ENCODE data around the gene ING3. TPM values are rescaled to one million over a fixed set of nuclear protein-coding genes. Genes with fewer than 3 reads are reported as not detected.

ING3 gene
- total RNA-seq, 1 donor from 2014 or later = 14.4 TPM

DNA sequence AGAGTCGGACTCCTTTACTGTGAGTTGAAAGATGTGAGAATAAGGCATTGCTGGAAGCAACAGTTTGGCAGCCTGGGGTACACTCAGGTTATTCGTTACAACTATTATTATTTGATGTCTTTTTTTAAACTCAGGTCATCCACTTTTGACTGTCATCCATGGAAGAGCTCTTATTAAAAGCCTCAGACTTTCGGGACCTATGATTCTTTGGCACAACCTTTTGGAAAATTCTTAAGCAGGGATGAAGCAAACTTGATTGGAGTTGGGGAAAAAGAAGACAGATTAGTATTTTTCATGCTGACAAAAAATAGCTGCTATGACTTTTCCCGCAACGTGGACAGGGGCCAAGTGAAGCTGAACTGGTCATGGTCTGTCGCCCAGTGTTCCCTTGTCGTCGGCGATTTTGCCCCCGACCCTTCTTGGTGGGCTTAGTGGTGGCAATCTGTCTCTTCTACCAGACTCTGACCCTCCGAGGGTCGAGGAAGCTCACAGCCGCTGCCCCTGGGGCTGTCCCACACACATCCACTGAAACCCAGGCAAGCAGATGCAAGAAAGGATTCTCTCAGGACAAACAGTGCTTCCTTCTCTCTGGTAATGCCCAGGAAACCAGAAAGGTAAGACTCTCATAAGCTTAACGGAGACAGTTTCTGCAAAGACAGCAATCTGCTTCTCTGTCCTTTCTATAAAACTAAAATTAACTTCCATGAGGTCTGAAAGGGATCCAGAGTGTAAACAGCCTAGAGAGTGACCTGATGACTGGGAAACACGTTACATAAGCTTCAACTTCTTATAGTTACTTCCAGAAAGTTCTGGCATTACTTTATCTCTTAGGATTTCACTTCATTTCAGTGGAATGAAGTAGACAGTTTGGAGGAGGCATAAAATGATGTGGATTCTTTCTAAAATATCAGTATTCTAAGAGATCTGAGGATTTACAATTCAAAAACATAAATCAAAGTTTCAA lies 39.0 kb downstream of the ING3 start:
- no peak for DNase-seq (ENCODE audit: low spot score)

DNA sequence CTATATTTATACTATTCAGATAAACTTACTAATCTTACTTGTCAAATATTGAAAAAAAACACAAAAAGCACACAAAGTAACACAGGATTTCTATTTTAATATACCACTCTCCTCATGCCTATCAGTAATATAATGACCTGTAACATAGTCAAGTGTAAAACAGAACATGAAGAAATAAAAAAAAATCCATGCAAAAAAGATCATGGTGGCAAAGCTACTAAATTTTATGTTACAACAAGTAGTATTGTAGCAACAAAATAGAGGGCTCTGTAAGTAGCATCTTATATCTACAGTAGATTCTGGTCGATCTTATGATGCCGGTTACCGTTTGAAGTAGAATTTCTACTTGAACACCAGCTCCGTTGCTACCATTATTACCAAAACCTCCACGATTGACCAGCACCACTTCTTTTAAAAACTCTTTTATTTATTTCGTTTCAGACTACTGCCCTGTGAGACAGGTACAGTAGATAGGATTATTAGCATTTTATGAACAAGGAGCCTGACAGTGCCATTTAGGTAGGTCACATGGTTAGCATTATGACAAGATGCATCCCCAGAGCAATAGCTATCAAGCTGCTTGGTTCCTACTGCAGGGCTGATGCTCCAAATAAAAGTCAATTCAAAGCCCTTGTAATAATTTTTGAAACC lies 40.0 kb downstream of the ING3 start:
- DNase-seq (ENCODE audit: low spot score) = no peak

DNA sequence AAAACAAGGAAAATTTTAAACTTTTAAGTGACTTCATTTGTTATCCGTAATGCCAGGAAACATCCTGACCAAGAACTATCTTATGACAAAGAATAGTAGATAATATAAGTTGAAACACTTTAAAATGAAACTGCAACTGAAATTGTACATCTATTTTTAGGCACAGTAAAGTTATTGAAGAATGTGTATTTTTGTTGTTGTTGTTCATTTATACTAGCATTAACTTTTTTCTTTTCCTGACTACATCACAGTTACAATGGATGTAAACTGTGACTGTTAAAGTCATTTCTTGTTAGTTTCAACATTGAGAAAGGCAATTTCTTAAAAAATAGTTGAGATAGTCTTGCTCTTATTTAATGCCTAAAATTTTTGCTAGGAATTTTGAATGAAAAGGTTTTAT lies 40.6 kb downstream of the ING3 start:
- no peak for DNase-seq (ENCODE audit: low spot score)

DNA sequence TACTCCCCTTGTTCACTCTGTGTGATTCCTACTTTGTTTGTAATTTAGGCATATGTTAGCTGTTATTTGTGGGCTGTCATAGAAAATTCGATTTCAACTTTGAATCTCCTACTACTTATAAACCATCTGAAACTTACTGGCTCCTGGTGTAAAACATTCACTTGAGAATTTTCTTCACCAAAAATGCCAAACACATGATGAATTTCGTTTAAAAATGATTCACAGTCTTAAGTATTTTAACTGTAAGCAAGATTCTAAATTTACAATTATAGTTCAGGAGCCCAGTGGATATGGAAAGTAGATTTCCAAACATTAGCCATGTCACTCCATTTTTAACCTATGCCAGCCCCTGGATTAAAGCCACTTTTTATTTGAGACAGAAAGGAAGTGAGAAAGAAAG lies 41.0 kb downstream of the ING3 start:
- DNase-seq (ENCODE audit: low spot score) = no peak

DNA sequence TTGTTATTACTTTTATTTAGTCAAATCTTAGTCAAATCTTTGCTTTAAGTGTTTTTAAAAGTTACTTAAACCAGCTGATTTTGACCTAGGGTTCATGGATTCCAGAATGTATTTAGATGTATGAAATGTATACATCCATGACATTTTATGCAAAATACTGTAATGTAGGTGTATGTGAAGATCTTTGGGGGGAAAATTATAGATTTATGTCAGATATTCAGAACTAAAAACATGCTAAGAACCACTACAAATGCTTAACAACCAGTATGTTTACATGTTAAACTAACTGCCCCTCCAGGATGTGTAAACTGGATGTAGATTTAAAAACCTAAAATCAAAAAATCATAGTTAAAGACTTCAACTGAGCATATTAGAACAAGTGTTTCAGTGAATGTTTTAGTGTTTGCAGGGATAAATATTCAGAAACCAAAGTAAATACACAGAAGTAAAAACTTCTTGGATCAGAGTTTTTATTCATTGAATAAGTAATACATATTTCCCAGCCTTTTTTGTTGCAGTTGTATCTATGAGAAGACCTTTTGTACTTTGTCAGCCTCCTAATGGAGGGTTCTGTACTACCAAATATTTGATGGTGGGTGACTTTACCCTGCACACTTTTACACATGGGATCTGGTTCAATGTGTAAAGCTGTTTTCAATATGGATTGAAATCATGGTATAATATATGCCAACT lies 41.8 kb downstream of the ING3 start:
- no peak for DNase-seq (ENCODE audit: low spot score)

DNA sequence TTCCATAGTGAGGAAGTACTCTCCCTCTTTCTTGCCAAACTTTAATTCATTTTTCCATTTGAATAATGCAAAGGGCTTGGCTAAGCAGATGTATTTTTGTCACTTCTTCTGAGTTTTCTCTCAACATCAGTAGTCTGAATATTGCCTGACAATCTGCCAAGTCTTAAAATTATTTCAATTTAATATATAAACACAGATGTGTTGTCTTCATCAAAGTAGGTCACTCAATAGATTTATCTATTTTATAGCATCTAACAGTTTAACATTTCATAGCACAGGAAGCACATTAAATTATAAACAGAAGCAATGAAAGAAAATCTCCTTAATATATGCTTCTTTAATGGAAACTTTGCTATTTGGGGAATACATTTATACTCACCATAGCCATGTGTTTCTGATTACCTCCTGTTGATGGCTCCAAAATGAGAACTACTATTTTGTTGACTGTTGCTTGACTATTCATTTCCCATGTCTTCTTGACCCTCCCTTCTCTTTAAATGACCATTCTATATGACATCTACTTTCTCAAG lies 42.5 kb downstream of the ING3 start:
- no peak for DNase-seq (ENCODE audit: low spot score)

DNA sequence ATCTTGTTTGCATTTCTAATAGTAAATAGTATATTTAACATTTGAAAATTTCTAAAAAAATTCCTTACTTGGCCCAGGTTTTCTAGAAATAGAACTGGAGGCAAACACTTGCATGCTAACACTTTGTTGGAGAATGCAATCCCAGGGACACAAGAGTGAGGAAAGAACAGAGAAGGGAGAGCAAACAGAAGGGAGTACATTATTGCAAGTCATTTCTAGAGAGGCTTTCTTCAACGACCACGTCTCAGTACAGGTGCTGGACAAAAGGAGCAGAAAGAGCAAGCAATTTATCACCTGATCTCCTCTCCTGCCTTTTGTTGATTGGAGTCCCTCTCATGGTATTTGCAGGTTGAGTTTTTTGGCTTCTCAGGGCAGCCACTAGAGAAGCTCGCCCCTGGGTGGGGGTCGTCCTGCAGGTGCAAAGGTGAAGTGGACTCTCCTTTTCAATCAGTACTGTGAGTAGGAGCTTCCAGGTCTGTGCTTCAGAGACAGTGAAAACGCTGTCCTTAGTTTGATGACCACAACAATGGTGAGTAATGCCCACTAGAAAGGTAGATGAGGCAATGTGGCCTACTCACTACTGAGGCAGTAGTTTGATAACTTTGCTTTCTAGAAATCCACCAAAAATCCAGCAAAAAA lies 43.1 kb downstream of the ING3 start:
- DNase-seq (ENCODE audit: low spot score) = no peak

DNA sequence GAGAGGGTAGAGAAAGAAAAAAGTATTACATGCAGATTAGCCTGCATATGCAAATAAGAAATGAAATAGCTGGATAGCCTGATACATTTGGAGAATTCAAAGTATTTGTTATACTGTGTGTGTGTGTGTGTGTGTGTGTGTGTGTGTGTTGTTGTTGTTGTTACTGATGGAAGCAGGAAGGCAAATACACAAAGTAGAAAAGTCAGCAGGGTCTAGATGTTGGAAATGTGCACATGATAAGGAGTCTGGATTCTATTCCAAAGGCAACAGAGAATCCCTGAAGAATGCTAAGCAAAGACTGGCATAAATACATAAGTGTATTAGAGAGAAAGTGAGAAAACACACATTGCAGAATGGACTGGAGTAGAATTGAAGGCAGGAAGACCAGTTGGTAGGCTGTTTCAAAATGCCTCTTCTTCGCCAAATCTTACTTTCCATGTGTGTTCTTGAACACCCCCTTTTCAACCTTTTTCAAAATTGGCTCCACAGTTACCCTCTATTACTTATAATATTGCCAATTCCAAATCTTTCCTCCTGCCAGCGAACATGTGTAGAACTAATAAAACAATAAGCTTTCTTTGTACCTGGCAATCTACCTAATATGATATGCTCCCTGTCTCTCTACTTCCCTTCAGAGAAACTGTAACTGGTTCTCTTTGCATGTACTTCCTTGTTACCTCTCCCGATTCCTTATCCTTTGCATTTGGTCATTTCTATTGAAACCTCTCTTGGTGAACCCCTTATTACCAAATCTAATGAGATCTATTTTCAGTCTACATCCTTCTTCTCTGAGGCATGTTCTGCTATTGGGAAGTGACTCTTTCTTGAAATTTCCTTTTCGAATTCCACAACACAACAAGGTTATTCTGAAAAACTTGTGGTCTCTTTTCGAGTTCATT lies 44.2 kb downstream of the ING3 start:
- DNase-seq (ENCODE audit: low spot score) = no peak

DNA sequence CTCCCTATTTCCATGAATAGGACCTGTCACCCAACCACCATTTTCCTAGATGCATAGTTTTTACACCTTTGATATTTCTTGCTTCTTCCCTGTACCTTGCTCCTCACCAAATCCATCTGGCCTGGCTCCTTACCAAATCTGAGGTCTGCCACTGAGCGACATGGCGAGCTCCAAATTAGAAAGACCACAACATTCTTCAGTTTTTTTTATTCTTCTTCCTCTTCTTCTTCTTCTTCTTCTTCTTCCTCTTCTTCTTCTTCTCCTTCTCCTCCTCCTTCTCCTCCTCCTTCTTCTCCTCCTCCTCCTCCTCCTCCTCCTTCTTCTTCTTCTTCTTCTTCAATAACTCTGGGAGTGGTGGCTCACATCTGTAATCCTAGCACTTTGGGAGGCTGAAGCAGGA lies 45.1 kb downstream of the ING3 start:
- DNase-seq (ENCODE audit: low spot score) = no peak

DNA sequence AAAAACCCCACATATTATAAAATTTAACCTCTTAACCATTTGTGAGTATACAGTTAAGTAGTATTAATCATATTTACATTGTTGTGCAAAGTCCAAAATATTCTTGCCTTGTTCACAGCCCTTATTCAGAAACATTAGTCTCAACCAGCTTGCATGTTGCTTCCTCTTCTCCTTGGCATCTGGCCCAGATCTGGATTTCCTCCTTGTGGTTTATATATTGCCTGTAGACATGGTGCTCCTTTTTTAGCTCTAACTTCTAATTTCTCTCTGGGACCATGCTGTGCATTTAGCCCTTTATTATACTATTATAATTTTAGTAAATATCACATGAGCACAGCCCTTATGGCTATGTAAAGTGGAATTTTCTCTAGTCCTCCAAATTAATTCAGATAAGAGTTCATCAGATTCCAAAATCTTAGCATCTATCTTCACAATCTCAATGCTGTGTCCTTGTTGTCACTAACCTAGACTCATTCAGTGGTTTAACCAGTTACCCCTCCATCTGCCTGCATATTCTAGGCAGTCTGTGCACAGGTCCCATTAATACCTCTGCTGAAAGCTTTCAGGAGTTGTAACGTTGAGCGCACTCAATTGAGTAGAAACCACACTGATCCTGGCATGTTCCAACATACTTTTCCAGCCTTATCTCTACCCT lies 45.9 kb downstream of the ING3 start:
- peak; percentile 90 for DNase-seq (ENCODE audit: low spot score)

DNA sequence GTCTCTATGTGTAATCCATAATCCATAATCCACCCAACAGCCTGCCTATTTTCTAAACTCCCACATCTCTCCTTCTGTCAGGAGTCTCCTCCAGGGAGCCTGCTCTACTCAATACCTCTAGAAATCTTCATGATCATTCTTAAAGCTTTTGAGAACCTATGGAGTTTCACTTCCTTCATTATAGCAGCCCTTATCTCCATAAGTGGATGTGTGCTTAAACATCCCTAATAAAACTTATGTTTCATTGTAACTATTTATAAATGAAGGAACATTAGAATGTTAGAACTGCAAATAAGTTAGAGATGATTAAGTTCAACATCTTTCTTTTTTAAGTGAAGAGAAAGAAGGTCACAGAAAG lies 46.4 kb downstream of the ING3 start:
- no peak for DNase-seq (ENCODE audit: low spot score)

DNA sequence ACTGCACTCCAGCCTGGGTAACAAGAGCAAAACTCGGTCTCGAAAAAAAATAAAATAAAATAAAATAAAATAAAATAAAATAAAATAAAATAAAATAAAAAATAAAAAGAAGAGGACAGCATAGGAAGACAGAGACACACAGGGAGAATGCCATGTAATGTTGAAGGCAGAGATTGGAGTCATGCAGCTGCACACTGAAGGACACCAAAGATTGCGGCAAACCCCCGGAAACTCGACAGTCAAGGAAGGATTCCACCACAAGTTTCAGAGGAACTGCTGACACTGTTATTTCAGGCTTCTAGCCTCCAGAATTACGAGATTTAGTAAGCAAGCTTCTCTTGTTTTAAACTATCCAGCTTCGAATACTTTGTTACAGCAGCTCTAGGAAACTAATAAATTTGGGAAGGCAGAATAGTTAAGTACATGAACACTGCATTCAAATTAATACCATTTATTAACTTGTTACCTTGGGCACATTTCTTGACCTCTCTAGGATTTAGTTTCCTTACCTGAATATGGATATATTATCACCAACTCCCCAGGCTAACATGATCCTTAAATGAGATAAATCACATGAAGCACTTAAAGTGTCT lies 47.4 kb downstream of the ING3 start:
- DNase-seq (ENCODE audit: low spot score) = peak; percentile 21

DNA sequence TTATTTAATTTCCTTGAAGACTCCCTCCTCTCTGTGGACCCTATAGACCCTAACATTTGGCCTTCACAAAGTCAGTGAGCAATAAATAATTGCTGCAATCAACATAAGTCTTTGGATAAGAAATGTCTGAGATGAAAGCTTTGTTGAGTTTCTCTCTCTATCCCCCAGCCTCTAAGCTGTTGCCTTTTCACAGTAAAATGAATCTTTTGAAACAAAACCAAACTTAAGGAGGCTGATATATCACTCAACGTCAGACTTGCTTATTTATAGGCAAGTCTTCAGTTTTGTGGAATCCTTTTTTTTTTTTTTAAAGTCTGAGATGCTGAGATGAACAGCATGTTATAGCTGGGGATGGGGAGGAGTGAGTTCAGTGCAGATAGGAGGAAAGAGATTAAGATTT lies 47.9 kb downstream of the ING3 start:
- no peak for DNase-seq (ENCODE audit: low spot score)

DNA sequence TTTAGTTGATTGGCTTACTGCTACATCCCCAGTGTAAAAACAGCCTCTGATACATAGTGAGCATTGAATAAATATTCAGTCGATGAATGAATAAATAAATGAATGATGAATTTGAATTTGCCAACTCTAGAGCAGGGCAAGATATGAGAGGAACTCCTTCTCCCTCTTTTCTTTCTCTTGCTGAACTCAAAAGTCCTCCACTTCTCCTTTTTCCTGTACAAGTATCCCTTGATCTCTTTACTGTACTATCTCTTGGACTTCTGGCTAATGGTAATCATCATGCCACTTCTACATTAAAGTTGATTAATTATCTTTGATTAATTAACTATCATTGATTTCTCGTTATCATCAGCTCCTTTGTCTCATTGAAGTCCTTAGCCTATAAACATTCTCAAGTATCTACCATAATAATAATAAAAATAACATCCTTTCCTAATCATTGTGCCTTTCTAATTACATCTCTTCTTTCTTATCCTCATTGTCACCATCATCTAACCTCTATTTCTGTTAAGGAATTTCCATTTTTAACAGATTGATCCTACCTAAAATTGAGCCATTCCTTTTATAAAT lies 48.5 kb downstream of the ING3 start:
- DNase-seq (ENCODE audit: low spot score) = no peak

DNA sequence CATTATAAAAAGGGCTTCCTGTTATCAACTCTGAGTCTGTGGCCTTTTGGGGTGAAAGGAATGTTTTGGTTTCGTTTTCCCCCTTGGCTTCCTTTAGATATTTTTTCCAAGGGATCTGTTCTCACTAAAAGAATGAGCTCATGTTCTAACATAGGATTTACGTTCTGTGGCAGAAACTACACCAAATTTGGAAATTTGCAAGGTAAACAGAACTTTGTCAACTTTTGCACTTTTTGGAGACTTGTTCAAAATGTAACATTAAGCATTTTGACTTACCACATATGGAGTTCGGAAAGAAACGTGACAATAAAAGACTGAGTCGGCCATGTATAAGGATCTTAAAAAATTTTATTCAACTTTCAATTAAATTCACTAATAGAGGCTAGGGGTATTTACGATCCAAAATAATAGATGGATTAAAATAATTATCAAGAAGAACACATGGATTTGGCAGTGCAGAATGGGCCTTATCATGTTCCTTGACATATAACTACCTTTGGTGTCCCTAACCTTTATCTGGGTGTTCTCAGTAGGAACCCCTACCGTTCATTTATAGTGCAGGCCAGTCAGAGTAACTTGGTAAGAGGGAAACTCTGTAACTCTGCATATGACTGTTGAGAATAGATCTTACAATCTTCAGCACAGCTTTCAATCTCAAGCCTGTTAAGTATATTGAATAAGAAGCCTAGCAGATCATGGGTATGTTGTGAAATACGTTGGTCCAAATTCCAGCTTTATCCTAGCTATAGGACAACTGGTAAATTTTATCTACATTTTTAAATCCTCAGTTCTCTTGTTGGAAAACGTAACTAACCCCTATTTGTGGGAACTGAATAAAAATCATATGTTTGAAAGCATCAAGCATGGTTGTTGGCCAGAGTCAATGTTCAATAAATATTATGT lies 49.8 kb downstream of the ING3 start:
- DNase-seq (ENCODE audit: low spot score) = no peak

DNA sequence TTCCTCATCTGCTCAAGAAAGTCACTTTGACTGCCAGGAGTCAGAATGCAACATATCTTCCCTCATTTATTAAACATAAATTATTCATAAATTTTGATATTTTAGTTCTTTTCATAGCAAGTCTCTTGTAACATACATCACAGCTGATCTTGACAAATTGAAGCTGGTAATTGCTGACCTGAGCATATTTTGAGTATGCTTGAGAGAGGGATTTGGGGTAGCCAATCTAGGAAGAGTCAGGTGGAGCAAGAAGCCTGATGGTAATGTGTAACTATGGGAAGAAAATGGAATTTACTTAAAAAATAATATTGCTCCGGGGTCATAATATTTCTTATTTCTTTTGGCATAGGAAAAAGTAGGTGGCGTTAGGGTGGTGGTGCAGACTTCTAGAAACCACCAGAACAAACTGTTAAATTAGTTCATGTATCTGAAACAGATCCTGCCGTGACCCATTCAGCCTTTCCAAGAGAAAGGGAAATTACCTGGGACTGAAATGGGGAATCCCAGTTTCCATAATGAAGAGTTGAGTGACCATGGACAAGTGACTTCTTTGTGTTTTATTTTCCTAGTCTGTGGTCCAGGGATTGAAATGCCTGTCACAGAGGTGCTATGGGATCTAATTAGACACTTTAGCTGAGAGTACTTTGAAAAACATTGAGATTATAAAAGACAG lies 50.8 kb downstream of the ING3 start:
- DNase-seq (ENCODE audit: low spot score) = no peak

DNA sequence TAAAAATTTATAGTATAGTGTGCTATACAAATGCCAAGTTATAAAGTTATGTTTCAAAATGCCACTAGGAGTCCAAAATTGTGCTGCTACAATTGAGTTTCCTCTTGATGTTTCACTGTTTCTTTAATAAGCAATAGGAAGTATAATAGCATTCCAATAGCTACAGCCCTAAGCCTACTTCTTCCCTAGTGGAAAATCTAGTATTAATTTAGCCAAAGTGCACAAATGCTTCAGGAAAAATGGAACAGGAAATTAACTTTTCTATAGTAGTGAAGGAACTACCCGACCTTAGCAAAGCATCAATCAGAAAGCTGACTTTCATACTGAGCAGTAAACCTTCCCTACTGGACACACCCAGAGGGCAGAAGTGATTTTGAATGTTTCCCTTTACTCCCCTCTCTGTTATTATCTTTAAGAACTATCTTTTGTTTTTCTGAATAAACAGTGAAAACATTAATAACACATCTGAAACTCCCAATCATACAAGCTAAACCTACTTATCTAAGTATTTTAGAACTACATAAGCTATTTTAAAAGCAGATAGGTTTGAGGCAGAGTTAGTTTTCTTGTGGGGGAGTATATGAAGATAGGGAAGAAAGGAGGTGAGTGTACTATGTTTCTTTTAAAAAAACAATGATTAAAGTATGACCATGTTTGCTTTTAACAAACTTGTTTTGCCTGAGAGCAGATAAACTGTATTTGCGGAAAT lies 51.6 kb downstream of the ING3 start:
- no peak for DNase-seq (ENCODE audit: low spot score)

Measured in mucosa of gallbladder (tissue), 1 donor.